Activated CD4-positive, alpha-beta T cell treated with anti-CD3 and anti-CD28 coated beads for 48 hours (primary cell): ENCODE results near the gene MRPL2.
A peak's percentile ranks its signal among the peaks of the same experiment; 100 is the strongest.
"Not testable (repeated sequence)": the region's sequence is repeated elsewhere in the genome, so short reads cannot be mapped to it uniquely, and the experiment has no call there.

Source experiments
- DNase-seq: peaks from one replicate; pipeline ENCODE4 v3.0.0-alpha.2; 2020

MRPL2 gene

DNA sequence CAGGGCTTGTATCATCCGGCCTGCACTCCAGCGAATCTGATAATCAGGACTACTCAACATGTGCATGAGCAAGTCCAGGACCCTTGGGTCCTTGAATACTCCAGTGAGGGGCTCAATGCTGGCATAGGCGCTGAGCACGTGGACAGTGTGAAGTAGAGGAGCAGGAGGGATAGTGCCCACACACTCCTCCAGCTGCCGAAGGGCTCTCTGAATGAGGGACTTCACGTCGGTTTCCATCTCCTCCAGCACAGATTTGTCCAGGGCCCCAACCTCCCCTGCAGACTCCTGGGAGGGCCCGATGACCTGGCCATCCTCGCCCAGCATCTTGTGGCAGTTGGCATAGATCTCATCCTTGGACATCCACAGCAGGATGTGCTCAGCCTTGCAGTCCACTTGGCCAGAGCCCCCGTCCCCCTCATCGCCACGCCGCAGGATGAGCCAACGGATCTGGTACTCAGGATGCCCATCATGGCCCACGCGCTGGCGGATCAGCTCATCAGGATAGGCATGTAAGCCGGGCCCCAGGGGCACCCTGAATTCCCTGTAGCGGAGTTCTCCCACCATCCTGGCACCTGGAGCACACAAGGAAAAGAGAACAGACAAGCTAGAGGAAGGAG, 6.9 kb downstream of the MRPL2 start:
- no peak for DNase-seq

DNA sequence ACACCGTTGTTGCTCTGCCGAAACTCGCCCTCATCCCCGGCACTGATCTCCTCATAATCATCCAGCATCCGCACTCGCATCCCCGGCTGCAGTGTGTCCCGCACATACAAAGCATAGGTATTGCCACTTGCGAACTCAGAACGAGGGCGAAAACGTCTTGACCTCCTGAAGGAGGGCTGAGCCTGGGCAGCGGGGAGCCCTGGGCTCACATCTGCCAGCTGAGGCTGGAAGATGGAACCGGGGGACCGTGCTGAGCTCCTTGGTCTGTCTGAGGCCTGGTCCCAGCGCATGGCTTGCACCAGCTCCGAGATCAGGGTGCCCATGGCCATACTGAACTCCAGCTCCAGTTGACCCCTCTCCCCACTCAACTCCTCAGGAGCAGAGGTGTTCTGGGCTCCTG, 8.3 kb downstream of the MRPL2 start:
- DNase-seq, result no peak

- DNase-seq, result no peak
Measured at GRCh38 chr6:43047998-43048397, 11.2 kb downstream of the MRPL2 start.

DNA sequence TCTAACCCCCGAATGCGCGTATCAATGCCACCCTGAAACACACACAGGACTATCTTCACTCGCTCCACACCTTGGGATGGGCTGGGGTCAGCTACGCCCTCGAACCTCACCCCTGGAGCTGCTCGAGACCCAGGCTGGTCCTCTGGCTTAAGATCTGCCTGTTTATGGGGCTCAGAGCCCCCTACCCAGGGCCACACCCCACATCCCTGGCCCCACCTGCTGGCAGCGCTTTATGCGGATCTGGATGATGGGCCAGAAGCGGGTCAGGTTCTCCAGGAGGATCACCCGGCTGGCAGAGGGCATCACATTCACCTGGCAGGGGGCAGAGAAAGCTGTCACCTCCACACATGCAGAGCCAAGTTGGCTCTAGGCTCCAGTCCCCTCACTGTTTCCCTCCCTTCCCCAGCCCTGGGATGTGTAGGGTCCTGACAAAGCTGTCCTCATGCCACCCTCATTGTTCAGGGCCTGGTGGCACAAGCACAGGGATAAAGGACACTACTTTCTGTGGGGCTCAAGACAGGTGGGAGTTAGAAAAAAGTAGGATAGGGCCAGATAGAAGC, 13.8 kb downstream of the MRPL2 start:
- no peak for DNase-seq

DNA sequence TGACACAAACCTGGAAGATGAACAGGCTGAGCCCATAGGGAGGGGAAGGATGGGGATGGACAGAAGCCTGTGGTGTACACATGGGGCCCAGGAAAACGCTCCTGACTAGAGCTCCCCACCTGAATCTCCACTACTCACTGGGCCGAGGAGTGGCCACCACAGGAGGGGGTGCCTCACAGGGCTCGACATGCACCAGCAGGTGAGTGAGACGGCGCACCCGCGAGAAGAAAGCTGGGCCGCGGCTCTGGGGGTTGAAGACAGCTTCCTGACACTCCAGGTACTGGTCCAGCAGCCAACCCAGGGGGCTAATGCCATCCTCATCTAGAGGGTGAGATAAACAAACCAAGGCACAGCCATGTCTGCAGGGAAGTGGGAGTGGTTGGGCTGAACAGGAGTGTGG, 15.9 kb downstream of the MRPL2 start:
- DNase-seq, result no peak

DNA sequence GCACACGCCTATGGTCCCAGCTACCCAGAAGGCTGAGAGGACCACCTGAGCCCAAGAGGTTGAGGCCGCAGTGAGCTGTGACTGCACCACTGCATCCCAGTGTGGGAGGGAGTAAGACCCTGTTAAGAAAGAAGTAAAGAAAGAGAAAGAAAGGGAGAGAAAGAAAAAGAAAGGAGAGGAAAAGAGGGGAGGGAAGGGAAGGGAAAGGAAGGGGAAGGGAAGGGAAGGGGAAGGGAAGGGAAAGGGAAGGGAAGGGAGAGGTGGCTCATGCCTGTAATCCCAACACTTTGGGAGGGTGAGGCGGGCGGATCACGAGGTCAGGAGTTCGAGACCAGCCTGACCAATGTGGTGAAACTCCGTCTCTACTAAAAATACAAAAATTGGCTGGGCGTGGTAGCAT, 17.8 kb downstream of the MRPL2 start:
- not testable (repeated sequence) for DNase-seq

GRCh38 chr6:43040542-43041257, 18.5 kb downstream of the MRPL2 start:
- no peak for DNase-seq

DNA sequence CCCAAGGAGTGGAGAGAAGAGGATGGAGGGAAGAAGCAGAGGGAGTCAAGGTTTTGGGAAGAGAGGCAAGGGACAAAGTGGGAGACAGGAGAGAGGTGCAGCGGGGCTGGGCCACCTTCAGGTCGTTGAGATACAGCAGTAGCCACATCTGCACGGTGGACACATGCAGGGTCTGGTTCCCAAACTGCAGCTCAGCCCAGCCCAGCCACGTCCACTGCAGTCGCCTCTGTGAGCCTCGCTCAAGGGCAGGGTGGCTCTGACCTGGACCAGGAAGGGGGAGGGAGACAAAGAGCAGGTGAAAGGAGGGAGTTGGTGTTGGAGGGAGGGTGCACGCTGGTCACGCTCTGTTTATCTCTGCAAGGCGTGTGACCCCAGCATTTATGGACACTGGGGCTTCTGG, 20.5 kb downstream of the MRPL2 start:
- DNase-seq, result no peak

- no peak for DNase-seq
Measured at GRCh38 chr6:43037706-43038105, 21.5 kb downstream of the MRPL2 start.

DNA sequence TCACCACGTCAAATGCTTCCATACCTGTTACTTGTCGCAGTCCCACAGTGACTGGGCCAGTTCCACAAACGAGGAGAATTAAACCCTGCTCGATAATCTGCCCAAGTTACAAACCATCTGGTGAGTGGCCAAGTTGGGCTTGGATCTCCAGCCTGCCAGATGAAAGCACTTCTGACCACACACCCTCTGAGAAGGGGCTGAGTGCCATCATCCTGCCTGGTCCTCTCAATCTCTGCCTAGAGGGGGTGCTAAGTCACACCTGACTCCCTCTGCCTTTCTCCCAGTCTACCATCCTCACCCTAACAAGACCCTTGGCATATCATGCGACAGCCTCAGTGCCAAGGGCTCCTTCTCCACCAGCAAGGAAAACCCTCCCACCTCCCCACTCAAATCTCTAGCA, 22.0 kb downstream of the MRPL2 start:
- no peak for DNase-seq

DNA sequence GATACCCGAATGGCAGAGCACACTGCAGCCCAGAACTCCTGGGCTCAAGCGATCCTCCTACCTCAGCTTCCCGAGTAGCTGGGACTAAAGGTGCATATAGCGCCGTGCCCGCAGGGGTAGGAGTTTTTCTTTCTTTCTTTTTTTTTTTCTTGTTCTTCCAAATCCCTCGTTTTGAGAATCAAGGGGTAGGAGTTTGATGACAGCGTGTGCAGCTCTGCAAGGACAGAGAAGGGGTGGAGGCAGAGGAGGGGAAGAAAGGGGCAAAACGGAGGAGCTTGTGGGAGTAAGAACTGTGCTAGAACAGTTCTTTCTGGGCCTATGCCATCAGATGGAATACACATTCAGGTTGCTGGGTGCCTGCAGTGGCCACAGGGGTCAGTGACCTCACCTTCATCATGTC, 22.5 kb downstream of the MRPL2 start:
- DNase-seq, result no peak

- no peak for DNase-seq
Measured at GRCh38 chr6:43035495-43036194, 23.6 kb downstream of the MRPL2 start.

- no peak for DNase-seq
Measured at GRCh38 chr6:43034190-43034525, 25.1 kb downstream of the MRPL2 start.

- DNase-seq, result no peak
Measured at GRCh38 chr6:43033496-43034189, 25.6 kb downstream of the MRPL2 start.

DNA sequence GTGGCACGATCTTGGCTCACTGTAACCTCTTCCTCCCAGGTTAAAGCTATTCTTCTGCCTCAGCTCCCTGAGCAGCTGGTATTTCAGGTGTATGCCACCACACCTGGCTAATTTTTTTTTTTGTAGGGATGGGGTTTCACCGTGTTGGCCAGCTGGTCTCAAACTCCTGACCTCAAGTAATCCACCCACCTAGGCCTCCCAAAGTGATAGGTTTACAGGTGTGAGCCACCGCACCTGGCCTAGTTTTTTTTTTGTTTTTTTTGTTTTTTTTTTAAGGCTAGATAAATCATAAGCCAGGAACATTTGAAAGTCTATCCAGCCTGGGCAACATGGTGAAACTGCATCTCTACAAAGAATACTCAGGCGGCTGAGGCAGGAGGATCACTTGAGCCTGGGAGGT, 26.9 kb downstream of the MRPL2 start:
- no peak for DNase-seq

DNA sequence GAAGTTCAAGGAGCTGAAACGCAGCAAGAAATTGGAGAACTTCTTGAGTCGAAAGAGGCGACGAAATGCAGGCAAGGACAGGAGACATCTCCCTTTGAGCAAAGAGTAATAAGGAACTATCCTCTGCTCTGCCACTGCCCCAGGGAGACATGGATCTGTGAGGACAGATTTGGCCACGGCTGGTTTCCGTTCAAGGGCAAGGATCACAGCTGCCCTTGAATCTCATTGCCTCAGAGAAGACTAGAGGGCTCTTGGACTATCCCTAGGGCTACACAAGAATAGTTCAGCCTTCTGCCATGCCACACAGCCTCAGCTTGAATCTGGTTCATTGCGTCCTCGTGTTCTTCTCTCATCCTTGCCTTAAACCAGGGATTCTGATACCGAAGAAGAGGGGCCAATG, 30.1 kb downstream of the MRPL2 start:
- DNase-seq, result no peak

- no peak for DNase-seq
Measured at GRCh38 chr6:43026365-43026764, 32.9 kb downstream of the MRPL2 start.

DNA sequence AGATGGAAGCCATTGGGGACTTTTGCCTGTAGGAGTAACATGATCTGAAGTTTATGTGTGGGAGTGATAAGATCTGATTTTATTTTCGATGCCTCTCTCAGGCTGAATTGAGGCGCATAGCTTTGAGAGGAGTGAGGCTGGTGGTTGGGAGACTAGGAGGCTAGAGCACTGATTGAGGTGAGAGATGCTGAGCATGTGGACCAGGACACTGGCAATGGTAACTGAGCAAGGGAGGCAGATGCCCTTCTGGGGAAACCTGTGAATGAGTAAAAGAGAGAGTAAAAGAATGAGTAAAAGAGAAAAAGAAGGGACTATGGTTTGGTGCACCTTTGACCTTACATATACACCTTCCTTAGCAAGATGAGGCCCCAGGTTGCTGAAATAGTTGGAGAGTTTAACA, 34.8 kb downstream of the MRPL2 start:
- DNase-seq, result peak; percentile 26

- DNase-seq, result peak; percentile 81
Measured at GRCh38 chr6:43021270-43022047, 37.8 kb downstream of the MRPL2 start, which contains the start of gene RRP36. Gene RRP36 (plus strand): TSS chr6:43021623. CDS start chr6:43021655, 32 bp downstream.

DNA sequence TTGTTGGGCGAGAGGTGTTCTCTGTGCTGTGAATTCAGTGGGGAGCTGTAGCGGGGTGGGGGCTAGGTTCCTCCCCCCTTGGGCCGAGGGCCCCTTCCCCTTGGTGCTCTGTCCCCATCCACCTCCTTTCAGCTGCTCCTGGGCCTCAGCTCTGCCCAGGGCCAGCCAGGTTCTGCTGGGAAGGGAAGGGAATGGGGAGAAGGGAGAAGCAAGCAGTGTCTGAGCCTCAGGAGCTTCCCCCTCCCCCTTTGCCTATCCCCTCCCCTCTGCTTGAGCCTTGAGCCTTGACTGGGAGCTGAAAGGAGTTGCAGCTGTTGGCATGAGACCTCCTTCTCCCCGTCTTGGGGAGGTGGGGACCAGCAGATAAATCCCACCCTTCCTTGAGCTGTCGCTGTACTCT, 38.4 kb downstream of the MRPL2 start:
- no peak for DNase-seq

GRCh38 chr6:43020052-43020705, 39.1 kb downstream of the MRPL2 start:
- no peak for DNase-seq

- DNase-seq, result no peak
Measured at GRCh38 chr6:43019152-43019551, 40.1 kb downstream of the MRPL2 start.
